C4-2B (cell line): ENCODE data around the gene PRX.
A peak's percentile ranks its signal among the peaks of the same experiment; 100 is the strongest.
"Not testable (repeated sequence)": the region's sequence is repeated elsewhere in the genome, so short reads cannot be mapped to it uniquely, and the experiment has no call there.

Experiments
- H3K27ac ChIP-seq: fragments of 450-650 bp; 2 replicates; pipeline ENCODE4 v1.5.1; 2017
- ZFX ChIP-seq: fragments of 450-650 bp; IDR thresholded peaks from 2 replicates; pipeline ENCODE4 v1.6.1; 2017
- TF ChIP-seq, protein P1 (sequence below): fragments of 450-650 bp; conservative IDR thresholded peaks from 2 replicates; pipeline ENCODE4 v1.5.1; 2017; ENCODE audit warnings: mild to moderate bottlenecking

PRX gene

DNA sequence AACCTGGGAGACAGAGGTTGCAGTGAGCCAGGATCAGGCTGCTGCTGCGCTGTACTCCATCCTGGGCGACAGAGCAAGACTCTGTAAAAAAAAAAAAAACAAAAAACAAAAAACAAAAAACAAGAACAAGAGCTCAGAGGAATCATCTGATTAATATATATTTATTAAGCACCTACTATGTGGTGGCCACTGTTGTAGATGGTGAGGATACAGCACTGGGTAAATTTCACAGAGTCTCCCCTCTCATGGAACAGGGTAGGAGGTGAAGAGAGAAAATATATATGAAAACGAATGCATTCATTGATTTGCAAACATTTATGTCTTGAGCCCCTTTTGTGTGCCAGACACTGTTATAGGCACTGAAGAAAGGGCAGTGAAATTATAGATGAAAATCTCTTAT is 18.5 kb upstream of the PRX start:
- H3K27ac ChIP-seq = no peak overlapping the region; the same call in 1 of the 2 replicates

GRCh38 chr19:40430242-40430641 is 17.1 kb upstream of the PRX start:
- not testable (repeated sequence) for H3K27ac ChIP-seq

More for the DNA sequence above, 18.5 kb upstream of the PRX start:
- TF ChIP-seq ZFX = no peak
- TF ChIP-seq, protein P1, sequence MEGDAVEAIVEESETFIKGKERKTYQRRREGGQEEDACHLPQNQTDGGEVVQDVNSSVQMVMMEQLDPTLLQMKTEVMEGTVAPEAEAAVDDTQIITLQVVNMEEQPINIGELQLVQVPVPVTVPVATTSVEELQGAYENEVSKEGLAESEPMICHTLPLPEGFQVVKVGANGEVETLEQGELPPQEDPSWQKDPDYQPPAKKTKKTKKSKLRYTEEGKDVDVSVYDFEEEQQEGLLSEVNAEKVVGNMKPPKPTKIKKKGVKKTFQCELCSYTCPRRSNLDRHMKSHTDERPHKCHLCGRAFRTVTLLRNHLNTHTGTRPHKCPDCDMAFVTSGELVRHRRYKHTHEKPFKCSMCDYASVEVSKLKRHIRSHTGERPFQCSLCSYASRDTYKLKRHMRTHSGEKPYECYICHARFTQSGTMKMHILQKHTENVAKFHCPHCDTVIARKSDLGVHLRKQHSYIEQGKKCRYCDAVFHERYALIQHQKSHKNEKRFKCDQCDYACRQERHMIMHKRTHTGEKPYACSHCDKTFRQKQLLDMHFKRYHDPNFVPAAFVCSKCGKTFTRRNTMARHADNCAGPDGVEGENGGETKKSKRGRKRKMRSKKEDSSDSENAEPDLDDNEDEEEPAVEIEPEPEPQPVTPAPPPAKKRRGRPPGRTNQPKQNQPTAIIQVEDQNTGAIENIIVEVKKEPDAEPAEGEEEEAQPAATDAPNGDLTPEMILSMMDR = no peak

DNA sequence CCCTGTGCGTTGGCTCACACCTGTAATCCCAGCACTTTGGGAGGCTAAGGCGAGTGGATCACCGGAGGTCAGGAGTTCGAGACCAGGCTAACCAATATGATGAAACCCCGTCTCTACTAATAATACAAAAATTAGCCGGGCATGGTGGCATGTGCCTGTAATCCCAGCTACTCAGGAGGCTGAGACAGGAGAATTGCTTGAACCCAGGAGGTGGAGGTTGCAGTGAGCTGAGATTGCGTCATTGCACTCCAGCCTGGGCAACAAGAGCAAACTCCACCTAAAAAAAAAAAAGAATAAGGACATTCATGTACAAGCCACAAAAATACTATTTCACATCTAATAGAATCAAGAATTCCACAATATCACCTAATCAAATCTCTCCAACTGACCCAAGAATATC is 15.0 kb upstream of the PRX start:
- not testable (repeated sequence) for H3K27ac ChIP-seq

DNA sequence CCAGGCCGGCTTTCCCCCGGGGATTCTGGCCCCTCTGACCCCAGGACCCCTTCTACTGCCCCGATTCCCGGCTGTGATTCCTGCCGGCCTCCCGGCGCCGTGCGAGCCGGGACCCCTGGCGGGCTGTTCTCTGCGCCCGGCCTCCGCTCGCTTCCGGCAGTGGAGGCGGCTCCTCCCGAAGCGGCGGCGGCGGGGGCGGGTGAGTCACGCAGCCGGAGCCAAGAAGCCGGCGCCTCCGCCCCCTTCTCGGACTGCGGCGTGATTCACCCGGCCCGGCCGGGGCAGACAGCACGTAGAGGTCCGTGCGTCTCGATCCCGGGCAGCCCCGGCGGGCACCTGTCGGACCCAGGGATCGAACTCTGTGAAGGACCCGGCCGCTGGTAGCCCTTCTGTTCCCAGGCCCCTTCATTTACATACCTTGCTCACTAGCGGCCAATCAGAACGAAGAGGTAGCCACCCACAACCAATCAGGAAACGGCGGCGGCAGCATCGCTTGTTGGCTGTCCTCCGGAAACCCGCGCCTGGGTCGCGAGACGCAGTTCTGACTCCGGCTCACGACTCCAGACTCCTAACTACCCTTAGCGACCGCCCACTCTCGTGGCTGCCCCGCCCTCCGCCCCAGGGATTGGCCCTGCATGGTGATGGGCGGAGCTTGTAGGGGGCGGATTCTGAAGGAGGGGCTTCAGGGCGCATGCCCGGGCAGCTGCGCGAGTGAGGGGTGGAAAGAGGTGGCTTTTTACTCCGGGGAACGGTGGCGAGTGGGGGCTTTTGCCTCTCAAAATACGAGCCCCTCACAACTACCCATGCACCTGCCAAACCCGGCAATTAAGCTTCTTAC is 12.5 kb upstream of the PRX start, which contains the start of gene SERTAD1:
TSS of gene SERTAD1 (minus strand) at position 543 of the 838 bp plus-strand sequence. CDS start 2,446 bp downstream, outside the sequence.
- peak within 1 kb of the TSS; percentile 88 for H3K27ac ChIP-seq
- TF ChIP-seq, protein P1 = peak; percentile 96
- no peak for TF ChIP-seq ZFX

GRCh38 chr19:40424637-40425449 is 11.7 kb upstream of the PRX start:
- TF ChIP-seq, protein P1 = 0 out of 2 replicates have a peak, but pooled peaks have one; percentile 32
- no peak for TF ChIP-seq ZFX
- H3K27ac ChIP-seq = peak overlapping the region; percentile 88

- TF ChIP-seq, protein P1 = no peak
- no peak for TF ChIP-seq ZFX
- no peak overlapping the region for H3K27ac ChIP-seq
Measured at GRCh38 chr19:40423938-40424337, 10.8 kb upstream of the PRX start.

DNA sequence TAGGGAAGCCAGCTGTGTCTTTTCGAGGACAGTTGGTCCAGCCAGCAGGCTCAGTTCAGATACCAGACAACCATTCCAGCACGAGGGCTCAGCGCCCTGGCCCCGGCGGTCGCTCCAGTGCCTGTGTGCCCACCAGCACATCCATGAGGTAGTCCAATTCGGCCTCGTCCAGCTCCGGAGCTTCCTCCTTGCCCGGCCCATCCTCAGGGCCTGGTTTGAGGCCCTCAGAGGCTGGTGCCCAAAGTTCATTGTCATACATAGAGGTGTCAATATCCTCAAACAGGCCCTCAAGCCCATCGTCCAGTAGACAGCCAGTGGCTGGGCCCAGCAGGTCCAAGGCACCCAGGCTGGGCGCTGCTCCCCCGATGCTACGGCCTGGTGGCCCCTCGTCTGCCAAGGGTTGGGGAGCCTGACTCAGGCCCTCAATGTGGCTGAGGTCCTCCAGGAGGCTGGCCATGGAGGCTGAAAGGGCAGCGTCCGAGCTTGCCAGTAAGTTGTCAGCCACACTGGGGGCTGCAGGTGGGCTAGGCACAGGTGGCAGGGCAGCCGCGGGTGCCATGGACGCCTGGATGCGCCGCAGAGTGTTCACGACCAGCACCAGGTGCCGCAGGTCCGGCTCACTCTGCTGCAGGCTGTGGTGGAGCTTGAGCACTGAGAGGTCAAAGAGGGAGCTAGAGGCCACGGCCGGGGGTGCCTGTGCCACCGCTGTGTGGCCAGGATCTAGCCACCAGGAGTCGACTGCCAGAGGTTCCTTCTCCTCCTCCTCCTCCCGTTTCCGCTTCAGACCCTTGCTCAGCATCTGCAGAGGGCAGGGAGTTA is 9.8 kb upstream of the PRX start:
- no peak overlapping the region for H3K27ac ChIP-seq
- TF ChIP-seq, protein P1 = no peak
- no peak for TF ChIP-seq ZFX
